ENCODE data around the gene IL1RAP. TPM values are rescaled to one million over a fixed set of nuclear protein-coding genes. Genes with fewer than 3 reads are reported as not detected.

The IL1RAP gene
- total RNA-seq, 4 donors from 2014 or later = 0.80 to 8.6 (median 2.7) TPM

DNA sequence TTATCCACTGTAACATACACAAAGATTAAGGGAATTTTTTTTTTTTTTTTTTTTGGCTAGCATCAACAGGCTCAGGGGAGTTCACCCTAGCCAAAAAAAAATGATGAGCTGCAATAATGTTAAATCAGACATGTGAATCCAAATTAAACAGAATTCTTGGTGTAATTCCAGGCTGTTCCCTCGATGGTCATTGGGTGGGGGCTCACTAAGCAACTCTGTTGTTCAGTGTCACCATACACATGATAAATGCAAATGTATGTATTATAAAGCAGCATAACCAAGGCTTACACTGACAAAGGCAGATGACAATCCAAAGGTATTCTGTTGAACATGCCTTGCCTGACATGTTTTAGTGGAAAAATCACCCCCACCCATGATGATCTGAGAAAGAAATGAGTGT lies 29.0 kb downstream of the IL1RAP start:
- Histone ChIP-seq H3K27ac (no peak overlapping the region), H3K4me1 (peaks cover 0 to 6% (median 0%) of the 10 kb centered on the region in 4 donors), H3K4me3 (no peak overlapping the region), H3K9me3 (no peaks in the 10 kb centered on the region), H3K36me3 (no peaks in the 10 kb centered on the region), H3K27me3 (no peaks in the 10 kb centered on the region)
- no peak for DNase-seq
- 50% methylated on average over 1 of the region's 1 CpG; no CpG with 5 or more reads in 1 of the 2 donors for WGBS, 2 donors (ENCODE audit: low coverage in 1 of 2)
- intact Hi-C loops (cut with DNase I; ENCODE audit: low total_unique reads) (no loop called here), in situ Hi-C loops (cut with MboI; ENCODE audit: low pct_ligation_motif_present in 1 of 4, low pct_unique_long_range_greater_than_20kb in 1 of 4, low sequenced_read_pairs in 3 of 4) (loop anchor here in 1 of 4 donors (25.0 kb wide), 1 partner anchor 106 kb away; the partner anchor contains the start of gene TMEM207)
- TF ChIP-seq POLR2A (IDR thresholded peaks at IDR 0.05) = no peak
- no peak for TF ChIP-seq EP300 (IDR thresholded peaks at IDR 0.05; ENCODE audit: low read depth)
- TF ChIP-seq, protein P1, sequence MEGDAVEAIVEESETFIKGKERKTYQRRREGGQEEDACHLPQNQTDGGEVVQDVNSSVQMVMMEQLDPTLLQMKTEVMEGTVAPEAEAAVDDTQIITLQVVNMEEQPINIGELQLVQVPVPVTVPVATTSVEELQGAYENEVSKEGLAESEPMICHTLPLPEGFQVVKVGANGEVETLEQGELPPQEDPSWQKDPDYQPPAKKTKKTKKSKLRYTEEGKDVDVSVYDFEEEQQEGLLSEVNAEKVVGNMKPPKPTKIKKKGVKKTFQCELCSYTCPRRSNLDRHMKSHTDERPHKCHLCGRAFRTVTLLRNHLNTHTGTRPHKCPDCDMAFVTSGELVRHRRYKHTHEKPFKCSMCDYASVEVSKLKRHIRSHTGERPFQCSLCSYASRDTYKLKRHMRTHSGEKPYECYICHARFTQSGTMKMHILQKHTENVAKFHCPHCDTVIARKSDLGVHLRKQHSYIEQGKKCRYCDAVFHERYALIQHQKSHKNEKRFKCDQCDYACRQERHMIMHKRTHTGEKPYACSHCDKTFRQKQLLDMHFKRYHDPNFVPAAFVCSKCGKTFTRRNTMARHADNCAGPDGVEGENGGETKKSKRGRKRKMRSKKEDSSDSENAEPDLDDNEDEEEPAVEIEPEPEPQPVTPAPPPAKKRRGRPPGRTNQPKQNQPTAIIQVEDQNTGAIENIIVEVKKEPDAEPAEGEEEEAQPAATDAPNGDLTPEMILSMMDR (IDR thresholded peaks at IDR 0.05) = no peak
- no peak for TF ChIP-seq POLR2AphosphoS5 (IDR thresholded peaks at IDR 0.05)

DNA sequence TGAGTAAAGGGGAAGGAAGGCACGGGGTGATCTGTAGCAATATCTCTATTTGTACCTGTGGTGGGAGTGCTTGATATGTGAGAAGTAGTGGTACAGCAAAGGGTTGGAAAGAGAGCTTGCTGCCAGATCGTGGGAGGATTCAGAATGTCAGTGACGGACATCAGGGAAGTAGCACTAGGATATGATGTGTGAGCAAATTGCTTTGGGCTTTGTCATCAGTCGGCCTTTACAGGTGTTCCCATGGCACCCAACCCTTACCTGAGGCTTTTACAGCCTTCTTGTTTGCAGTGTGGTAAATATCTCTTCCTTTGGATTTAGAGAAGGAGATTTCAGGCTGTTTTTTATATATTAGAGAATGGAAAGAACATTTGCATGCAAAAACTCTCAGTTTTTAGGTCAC lies 29.8 kb downstream of the IL1RAP start:
- DNase-seq = no peak
- Histone ChIP-seq H3K27ac (no peak overlapping the region), H3K4me1 (peaks cover 0 to 6% (median 0%) of the 10 kb centered on the region in 4 donors), H3K36me3 (no peaks in the 10 kb centered on the region), H3K27me3 (no peaks in the 10 kb centered on the region), H3K4me3 (no peak overlapping the region), H3K9me3 (no peaks in the 10 kb centered on the region)
- intact Hi-C loops (cut with DNase I; ENCODE audit: low total_unique reads) = no loop called here
- in situ Hi-C loops (cut with MboI; ENCODE audit: low pct_ligation_motif_present in 1 of 4, low pct_unique_long_range_greater_than_20kb in 1 of 4, low sequenced_read_pairs in 3 of 4) = loop anchor here in 1 of 4 donors (25.0 kb wide), 1 partner anchor 106 kb away; the partner anchor contains the start of gene TMEM207
- 45 to 48% methylated on average over 3 to 4 of the region's 4 CpGs for WGBS, 2 donors (ENCODE audit: low coverage in 1 of 2)
- TF ChIP-seq EP300 (IDR thresholded peaks at IDR 0.05; ENCODE audit: low read depth) = no peak
- no peak for TF ChIP-seq POLR2A (IDR thresholded peaks at IDR 0.05)
- no peak for TF ChIP-seq POLR2AphosphoS5 (IDR thresholded peaks at IDR 0.05)
- TF ChIP-seq, protein P1 (IDR thresholded peaks at IDR 0.05) = no peak

DNA sequence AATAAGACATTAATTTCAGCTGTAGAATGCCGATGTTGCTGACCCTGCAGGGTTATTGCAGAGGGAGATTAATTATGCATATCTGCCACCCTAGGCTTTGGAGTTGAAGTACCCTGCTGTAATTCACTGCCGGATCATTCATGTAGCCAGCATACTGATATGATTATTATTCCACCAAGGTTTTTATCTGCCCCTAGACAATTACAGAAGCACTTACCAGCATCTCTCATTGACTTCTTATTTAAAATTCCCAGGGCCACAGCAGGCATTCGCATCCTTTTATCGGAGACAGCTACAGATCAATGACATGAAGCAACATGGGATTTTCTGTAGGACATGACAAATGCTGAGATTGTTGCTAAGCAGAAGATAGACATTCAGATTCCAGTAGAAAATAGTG lies 31.3 kb downstream of the IL1RAP start:
- Histone ChIP-seq H3K27me3 (no peaks in the 10 kb centered on the region), H3K9me3 (no peaks in the 10 kb centered on the region), H3K36me3 (no peaks in the 10 kb centered on the region), H3K4me1 (peaks cover 0 to 6% (median 0%) of the 10 kb centered on the region in 4 donors), H3K4me3 (no peak overlapping the region), H3K27ac (no peak overlapping the region)
- in situ Hi-C loops (cut with MboI; ENCODE audit: low pct_ligation_motif_present in 1 of 4, low pct_unique_long_range_greater_than_20kb in 1 of 4, low sequenced_read_pairs in 3 of 4) (loop anchor here in 1 of 4 donors (25.0 kb wide), 1 partner anchor 108 kb away; the partner anchor contains the start of gene TMEM207), intact Hi-C loops (cut with DNase I; ENCODE audit: low total_unique reads) (no loop called here)
- DNase-seq = no peak
- WGBS, 2 donors (ENCODE audit: low coverage in 1 of 2) = 88 to 100% methylated on average over 3 to 4 of the region's 4 CpGs
- TF ChIP-seq, protein P1 (IDR thresholded peaks at IDR 0.05) = no peak
- TF ChIP-seq POLR2A (IDR thresholded peaks at IDR 0.05) (no peak), POLR2AphosphoS5 (IDR thresholded peaks at IDR 0.05) (no peak), EP300 (IDR thresholded peaks at IDR 0.05; ENCODE audit: low read depth) (no peak)

DNA sequence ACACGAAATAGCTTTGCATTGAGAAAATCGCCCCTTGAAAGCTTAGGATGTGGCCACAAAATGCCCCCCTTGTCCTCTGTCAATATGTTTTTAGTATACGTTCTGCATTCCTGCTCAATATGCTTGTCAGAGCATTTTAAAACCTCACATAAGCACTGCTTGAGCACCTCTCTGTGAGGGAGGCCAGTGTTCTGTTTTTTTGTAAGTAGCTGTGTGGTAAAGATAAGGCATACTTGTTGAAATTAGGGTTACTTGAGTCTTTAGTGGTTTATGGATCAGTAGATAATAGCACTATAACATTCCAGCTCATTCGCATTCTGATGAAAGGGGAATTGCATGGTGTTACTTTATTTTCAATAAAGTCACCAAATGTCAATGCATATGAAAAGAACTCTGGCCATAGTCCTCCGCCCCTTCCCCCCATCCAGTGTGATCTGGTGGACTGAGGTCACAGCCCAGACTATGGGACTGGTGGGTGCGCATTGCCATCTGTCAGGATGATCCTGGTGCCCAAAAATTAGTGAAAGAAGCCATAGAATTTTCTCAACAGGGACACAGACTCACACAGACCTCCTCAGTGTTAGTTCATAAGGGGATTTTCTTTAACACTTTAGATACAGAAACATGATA lies 33.1 kb downstream of the IL1RAP start:
- in situ Hi-C loops (cut with MboI; ENCODE audit: low pct_ligation_motif_present in 1 of 4, low pct_unique_long_range_greater_than_20kb in 1 of 4, low sequenced_read_pairs in 3 of 4) (loop anchor here in 1 of 4 donors (25.0 kb wide), 1 partner anchor 110 kb away; the partner anchor contains the start of gene TMEM207), intact Hi-C loops (cut with DNase I; ENCODE audit: low total_unique reads) (no loop called here)
- Histone ChIP-seq H3K4me1 (peaks cover 0 to 6% (median 0%) of the 10 kb centered on the region in 4 donors), H3K4me3 (no peak overlapping the region), H3K36me3 (no peaks in the 10 kb centered on the region), H3K9me3 (peaks cover 0 to 4% of the 10 kb centered on the region in 2 donors), H3K27me3 (no peaks in the 10 kb centered on the region), H3K27ac (no peak overlapping the region)
- DNase-seq = no peak
- TF ChIP-seq POLR2A (IDR thresholded peaks at IDR 0.05) = no peak
- TF ChIP-seq, protein P1 (IDR thresholded peaks at IDR 0.05) = no peak
- no peak for TF ChIP-seq POLR2AphosphoS5 (IDR thresholded peaks at IDR 0.05)
- 84 to 85% methylated on average over 4 to 6 of the region's 6 CpGs for WGBS, 2 donors (ENCODE audit: low coverage in 1 of 2)
